ENCODE results near the gene ICE1. TPM values are rescaled to one million over a fixed set of nuclear protein-coding genes. Genes with fewer than 3 reads are reported as not detected.

The ICE1 gene
- total and polyA plus RNA-seq, 10 donors: 4.9 to 42.7 (median 31.3) TPM

- no peak for DNase-seq
- 31 to 49% (median 41%) methylated on average over 11 of the region's 11 CpGs for WGBS, 5 donors
- Histone ChIP-seq H3K9me3 (no peaks in the 10 kb centered on the region), H3K27ac (no peak overlapping the region), H3K36me3 (peaks cover 0 to 5% (median 0%) of the 10 kb centered on the region in 6 donors), H3K4me1 (peaks cover 14 to 48% (median 28%) of the 10 kb centered on the region in 6 donors), H3K4me3 (no peak overlapping the region), H3K27me3 (replicated peaks in 1 of 7) (no peaks in the 10 kb centered on the region)
- intact Hi-C loops (cut with DNase I; ENCODE audit: low total_unique reads): loop anchor here (5.0 kb wide), 1 partner anchor 277 kb away; the partner anchor contains the start of gene ADAMTS16
- TF ChIP-seq, protein P1, sequence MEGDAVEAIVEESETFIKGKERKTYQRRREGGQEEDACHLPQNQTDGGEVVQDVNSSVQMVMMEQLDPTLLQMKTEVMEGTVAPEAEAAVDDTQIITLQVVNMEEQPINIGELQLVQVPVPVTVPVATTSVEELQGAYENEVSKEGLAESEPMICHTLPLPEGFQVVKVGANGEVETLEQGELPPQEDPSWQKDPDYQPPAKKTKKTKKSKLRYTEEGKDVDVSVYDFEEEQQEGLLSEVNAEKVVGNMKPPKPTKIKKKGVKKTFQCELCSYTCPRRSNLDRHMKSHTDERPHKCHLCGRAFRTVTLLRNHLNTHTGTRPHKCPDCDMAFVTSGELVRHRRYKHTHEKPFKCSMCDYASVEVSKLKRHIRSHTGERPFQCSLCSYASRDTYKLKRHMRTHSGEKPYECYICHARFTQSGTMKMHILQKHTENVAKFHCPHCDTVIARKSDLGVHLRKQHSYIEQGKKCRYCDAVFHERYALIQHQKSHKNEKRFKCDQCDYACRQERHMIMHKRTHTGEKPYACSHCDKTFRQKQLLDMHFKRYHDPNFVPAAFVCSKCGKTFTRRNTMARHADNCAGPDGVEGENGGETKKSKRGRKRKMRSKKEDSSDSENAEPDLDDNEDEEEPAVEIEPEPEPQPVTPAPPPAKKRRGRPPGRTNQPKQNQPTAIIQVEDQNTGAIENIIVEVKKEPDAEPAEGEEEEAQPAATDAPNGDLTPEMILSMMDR (IDR thresholded peaks at IDR 0.05 in 8 of 11, conservative IDR thresholded peaks at IDR 0.05 in 3 of 11): peak in 9 of 11 experiments; percentile 33 to 80 (median 40)
- TF ChIP-seq POLR2A (IDR thresholded peaks at IDR 0.05) (no peak), POLR2AphosphoS5 (IDR thresholded peaks at IDR 0.05) (no peak)
These were observed 2.9 kb upstream of the ICE1 start for GRCh38 chr5:5419291-5420210.

- H3K4me3 ChIP-seq: no peak overlapping the region
- DNase-seq: no peak
- no peak overlapping the region for H3K27ac ChIP-seq
- H3K27me3 ChIP-seq (replicated peaks in 1 of 7): no peaks in the 10 kb centered on the region
- TF ChIP-seq, protein P1 (IDR thresholded peaks at IDR 0.05 in 8 of 11, conservative IDR thresholded peaks at IDR 0.05 in 3 of 11): no peak
- no peak for TF ChIP-seq POLR2A (IDR thresholded peaks at IDR 0.05)
- no peak for TF ChIP-seq POLR2AphosphoS5 (IDR thresholded peaks at IDR 0.05)
- intact Hi-C loops (cut with DNase I; ENCODE audit: low total_unique reads): no loop called here
- peaks cover 21 to 55% (median 35%) of the 10 kb centered on the region in 6 donors for H3K4me1 ChIP-seq
- peaks cover 0 to 5% (median 0%) of the 10 kb centered on the region in 6 donors for H3K36me3 ChIP-seq
- H3K9me3 ChIP-seq: no peaks in the 10 kb centered on the region
- WGBS, 5 donors: 82 to 91% (median 86%) methylated on average over 3 of the region's 3 CpGs
These were observed 2.2 kb upstream of the ICE1 start for GRCh38 chr5:5420251-5420650.

DNA sequence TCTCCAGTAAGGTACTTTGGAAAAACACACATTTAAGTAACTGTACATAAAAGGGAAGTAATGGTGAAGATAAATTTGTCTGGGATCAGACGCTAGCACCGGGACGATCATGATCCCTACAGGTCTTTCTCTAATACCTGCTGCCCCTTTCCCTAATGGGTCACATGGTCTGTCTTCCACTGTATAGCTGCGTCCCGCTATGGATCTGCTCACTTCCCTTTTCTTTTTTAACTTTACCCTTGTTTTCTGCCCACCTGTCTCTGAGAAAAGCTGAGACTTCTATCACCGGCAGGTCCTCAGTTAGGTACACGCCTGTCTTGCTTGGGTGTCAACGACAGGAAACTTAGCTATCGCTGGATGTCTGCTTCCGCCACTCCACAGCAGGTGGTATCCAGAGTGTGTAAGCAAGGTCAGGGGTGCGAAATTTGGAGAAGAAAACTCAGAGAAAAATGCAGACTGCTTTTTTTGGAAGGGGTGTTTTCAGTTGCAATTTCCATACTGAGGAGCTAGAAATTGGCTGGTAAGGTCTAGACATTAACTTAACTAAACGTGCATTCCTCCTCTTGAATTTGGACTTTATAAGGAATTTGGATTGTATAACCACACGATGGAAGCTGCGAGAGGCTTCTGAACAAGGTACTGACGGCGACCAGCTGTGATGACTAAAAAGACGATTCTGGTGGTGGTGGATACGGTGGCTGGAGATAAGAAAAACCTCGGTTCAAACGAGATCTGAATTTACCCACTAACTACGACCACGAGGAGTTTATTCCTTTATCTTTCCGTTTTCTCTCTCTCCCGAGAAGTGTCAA is 1.1 kb upstream of the ICE1 start:
- TF ChIP-seq, protein P1 (IDR thresholded peaks at IDR 0.05 in 8 of 11, conservative IDR thresholded peaks at IDR 0.05 in 3 of 11): no peak
- TF ChIP-seq POLR2A (IDR thresholded peaks at IDR 0.05) (no peak), POLR2AphosphoS5 (IDR thresholded peaks at IDR 0.05) (no peak)
- Histone ChIP-seq H3K9me3 (no peaks in the 10 kb centered on the region), H3K36me3 (peaks cover 0 to 5% (median 0%) of the 10 kb centered on the region in 6 donors), H3K27me3 (replicated peaks in 1 of 7) (no peaks in the 10 kb centered on the region), H3K27ac (peak overlapping the region; percentile 92 to 99 (median 97)), H3K4me3 (peak overlapping the region; percentile 52 to 100 (median 96)), H3K4me1 (peaks cover 25 to 66% (median 44%) of the 10 kb centered on the region in 6 donors)
- 3 to 11% (median 4%) methylated on average over 24 of the region's 24 CpGs for WGBS, 5 donors
- no peak for DNase-seq
- intact Hi-C loops (cut with DNase I; ENCODE audit: low total_unique reads): no loop called here

Measured in spleen (tissue), 11 donors.